GM21737 (cell line): ENCODE data around the gene OCRL.

Experiments
- ATAC-seq: cut with Tn5 transposase; IDR thresholded peaks from one replicate; pipeline ENCODE4 v1.9.1; 2021; ENCODE audit warnings: mild to moderate bottlenecking, moderate library complexity; ENCODE audit not compliant: unreplicated experiment

OCRL gene

GRCh38 chrX:129631849-129632248 is 91.8 kb downstream of the OCRL start:
- ATAC-seq, result no peak

DNA sequence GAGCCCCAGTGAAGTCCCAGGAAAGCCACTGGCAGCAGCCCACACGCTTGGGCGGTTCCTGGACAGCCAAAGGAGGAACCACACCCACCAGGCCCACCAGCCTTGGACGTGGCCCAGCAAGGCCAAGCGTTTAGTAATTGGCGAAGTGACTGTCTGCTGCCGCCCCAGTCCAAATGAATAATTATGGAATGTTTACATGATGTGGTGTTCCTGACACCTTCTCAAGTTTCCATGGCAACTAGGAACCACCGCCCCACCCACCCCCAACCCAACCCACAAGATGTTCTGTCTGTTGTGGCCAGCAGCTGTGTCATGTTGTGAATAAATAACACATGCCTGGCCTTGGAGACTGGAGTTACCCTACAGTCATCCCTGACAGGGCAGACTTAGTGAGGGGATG is 92.4 kb downstream of the OCRL start:
- ATAC-seq, result no peak

GRCh38 chrX:129634541-129634940 is 94.5 kb downstream of the OCRL start:
- no peak for ATAC-seq

DNA sequence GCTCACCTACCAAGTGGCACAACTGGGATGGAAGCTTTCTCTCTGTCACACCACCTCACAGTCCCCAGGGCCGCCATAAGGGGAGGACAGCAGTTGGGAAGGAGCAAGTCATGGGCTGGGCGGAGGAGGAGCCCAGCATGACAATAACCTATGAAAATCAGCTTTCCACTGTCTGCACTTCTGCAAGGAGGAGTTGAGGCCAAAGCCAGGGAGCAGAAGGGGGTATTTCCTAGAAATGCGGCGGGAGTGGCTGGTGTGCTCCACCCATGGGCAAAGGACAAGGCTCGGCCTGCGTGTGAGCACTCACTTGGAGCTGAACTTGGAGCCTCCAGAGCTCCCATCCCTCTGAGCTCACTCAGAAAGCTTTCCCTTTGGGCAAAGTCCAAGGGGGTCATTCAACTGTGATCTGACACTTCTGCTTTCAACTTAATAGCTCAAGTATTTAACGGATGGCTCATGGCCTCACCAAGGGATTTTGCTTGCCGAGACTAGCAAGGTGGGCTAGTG is 96.2 kb downstream of the OCRL start:
- no peak for ATAC-seq

DNA sequence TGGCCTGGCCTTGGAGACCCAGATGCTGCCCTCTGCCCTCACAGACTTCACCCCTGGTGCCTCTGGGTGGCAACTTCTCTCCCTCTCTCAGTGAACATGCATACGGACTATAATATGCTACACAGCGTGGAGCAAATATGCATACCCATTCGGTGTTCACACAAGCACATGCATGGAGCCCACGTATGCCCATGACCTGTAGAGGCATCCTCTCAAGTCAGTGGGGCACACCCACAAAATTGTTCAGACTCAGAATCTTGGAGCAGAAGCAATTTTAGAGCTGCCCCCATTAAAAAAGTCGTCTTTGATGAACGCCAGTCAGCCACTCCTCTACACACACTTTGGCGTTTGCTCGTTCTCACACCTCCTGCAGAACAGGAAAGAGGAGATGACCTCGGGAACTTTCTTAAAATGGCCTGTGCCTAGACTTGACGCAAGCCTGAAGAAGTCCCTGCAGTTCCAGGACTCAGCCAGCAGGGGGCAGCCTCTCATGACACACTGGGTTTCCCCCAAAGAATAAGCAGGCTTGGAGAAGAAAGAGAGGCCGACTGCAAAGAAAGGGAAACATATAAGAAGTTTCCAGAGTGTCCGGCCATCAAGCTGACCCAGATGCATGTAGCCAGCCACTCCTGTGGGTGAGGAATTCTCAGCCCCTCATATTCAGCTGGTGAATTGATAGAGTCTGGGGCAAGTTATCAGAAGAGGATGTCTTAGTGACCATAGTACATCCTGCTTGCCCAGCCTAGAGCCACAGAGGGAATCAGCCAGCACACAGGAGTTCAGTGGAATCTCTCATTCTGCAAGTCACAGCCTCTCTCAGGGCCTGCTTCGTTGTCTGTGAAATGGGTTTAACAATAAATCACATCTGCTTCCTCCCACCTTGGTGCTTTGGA is 97.4 kb downstream of the OCRL start:
- no peak for ATAC-seq

DNA sequence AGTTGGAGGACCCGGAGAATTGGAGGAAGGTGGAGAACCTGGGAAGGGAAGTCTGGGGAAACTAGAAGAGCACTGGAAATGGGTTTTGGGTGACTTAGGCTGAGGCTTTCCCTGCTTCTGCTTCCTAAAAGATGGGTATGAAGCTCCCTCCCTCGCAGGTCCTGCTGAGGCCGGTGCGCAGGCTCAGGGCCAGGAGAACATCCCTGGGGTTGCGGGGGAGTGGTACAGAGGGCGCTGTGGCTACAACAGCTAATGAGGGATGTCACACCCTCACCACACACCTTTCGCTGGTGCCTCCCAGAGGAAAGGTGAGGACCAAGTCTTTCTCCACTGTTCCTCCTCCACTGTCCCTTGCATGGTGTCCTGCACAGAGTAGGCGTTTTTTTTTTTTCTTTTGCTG is 98.9 kb downstream of the OCRL start:
- no peak for ATAC-seq

- ATAC-seq, result no peak
Observed at GRCh38 chrX:129640737-129641136, 100.7 kb downstream of the OCRL start.

- ATAC-seq, result no peak
Observed at GRCh38 chrX:129641469-129641868, 101.4 kb downstream of the OCRL start.

DNA sequence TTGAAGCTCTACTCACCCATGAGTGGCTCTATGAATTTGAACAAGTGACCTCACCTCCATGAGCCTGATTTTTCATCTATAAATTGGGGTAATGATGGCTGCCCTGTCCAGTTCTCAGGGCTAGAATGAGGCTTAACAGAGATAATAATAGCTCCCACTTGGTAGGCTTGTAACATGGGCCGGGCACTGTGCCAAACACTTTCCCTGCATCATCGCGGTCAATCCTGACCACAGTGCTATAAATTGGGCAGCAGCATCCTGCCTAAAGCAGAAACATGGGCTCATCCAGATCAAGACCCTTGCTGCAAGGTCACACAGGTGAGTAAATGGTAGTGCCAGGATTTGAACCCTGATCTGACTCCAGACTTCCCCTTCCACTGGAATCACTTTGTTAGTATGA is 101.9 kb downstream of the OCRL start:
- no peak for ATAC-seq
